ENCODE measurements around the gene CTR9.

DNA sequence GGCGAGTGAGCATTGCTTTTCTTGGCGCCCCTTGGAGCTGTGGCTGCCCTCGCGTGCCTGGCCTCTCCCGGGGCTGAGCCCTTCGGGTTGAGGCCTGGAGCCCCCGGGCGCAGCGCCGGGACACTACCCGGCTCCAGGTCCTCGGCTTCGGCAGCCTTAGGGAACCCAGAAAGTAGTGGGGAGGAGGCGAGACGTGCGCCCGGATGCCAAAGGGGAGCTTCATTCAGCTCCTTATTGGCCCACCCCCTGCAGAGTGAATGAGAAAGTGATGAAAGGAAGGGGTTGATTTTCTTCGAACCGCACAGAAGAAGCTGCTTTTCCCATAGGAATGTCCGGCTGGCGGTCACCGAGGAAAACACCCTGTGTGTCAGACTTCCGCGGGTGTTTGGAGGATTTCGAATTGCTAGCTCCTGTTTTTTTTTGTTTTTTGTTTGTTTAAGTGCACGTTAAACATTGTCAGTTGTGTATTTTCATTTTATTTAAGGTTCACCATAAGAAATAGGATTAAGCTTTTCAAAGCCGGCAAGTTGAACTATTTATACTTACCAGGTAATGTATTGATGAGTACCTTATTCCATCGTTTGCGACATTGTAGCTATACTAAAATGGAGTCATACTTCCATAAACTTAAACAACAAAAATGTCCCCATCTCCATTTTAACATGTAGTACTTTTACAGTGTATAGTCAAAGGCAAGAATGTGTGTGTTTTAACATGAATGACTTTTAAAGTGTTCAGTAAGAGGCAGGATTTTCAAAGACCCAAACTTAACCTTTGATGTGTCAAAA is 58.5 kb downstream of the CTR9 start:
- TF ChIP-seq, protein P1, sequence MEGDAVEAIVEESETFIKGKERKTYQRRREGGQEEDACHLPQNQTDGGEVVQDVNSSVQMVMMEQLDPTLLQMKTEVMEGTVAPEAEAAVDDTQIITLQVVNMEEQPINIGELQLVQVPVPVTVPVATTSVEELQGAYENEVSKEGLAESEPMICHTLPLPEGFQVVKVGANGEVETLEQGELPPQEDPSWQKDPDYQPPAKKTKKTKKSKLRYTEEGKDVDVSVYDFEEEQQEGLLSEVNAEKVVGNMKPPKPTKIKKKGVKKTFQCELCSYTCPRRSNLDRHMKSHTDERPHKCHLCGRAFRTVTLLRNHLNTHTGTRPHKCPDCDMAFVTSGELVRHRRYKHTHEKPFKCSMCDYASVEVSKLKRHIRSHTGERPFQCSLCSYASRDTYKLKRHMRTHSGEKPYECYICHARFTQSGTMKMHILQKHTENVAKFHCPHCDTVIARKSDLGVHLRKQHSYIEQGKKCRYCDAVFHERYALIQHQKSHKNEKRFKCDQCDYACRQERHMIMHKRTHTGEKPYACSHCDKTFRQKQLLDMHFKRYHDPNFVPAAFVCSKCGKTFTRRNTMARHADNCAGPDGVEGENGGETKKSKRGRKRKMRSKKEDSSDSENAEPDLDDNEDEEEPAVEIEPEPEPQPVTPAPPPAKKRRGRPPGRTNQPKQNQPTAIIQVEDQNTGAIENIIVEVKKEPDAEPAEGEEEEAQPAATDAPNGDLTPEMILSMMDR (IDR thresholded peaks at IDR 0.05): no peak
- no peak for TF ChIP-seq POLR2A (IDR thresholded peaks at IDR 0.05)
